Measurements from ENCODE around the gene NCK2.

Gene NCK2

DNA sequence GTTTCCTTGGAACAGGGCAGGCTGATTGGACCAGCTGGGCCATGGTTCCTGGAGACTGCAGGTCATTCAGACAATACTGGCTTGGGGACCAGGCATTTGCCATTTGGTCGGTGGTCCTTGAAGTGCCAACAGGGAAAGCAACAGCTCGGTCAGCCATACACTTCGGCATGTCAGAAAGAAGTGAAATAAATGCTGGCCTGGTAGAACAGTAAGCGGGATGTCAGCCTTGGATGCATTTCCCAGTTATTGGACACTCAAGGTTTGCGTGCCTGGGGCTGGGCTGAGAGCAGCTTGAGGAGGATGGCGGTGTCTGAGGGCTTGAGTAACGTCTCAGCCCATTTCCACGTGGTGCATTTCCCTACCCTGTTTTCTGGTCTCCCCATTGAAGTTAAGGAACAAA lies 75.4 kb downstream of the NCK2 start:
- H3K4me2 ChIP-seq (ENCODE audit: low read length) = no peak overlapping the region
- H3K27me3 ChIP-seq (ENCODE audit: insufficient read depth, low read length) = no peaks in the 10 kb centered on the region
- H3K4me1 ChIP-seq (ENCODE audit: insufficient read depth, low read length, severe bottlenecking) = no peaks in the 10 kb centered on the region
- H3F3A ChIP-seq (ENCODE audit: insufficient read depth, low read length) = no peaks in the 10 kb centered on the region
- H3K9ac ChIP-seq (ENCODE audit: low read length) = no peak overlapping the region
- no peaks in the 10 kb centered on the region for H3K36me3 ChIP-seq (ENCODE audit: insufficient read depth, low read length)
- H3K27ac ChIP-seq (ENCODE audit: low read depth, low read length, poor library complexity, severe bottlenecking) = no peak overlapping the region
- H3K9me2 ChIP-seq (ENCODE audit: low read depth, low read length) = no peaks in the 10 kb centered on the region
- H3K9me3 ChIP-seq (ENCODE audit: low read length) = no peaks in the 10 kb centered on the region
- H3K79me2 ChIP-seq (ENCODE audit: insufficient read depth, low read length) = no peaks in the 10 kb centered on the region
- no peak for TF ChIP-seq EZH2 (IDR thresholded peaks at IDR 0.05; ENCODE audit: borderline replicate concordance, low read length)
- TF ChIP-seq, protein P1, sequence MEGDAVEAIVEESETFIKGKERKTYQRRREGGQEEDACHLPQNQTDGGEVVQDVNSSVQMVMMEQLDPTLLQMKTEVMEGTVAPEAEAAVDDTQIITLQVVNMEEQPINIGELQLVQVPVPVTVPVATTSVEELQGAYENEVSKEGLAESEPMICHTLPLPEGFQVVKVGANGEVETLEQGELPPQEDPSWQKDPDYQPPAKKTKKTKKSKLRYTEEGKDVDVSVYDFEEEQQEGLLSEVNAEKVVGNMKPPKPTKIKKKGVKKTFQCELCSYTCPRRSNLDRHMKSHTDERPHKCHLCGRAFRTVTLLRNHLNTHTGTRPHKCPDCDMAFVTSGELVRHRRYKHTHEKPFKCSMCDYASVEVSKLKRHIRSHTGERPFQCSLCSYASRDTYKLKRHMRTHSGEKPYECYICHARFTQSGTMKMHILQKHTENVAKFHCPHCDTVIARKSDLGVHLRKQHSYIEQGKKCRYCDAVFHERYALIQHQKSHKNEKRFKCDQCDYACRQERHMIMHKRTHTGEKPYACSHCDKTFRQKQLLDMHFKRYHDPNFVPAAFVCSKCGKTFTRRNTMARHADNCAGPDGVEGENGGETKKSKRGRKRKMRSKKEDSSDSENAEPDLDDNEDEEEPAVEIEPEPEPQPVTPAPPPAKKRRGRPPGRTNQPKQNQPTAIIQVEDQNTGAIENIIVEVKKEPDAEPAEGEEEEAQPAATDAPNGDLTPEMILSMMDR (IDR thresholded peaks at IDR 0.05; ENCODE audit: low read length) = no peak
- H4K20me1 ChIP-seq (ENCODE audit: insufficient read depth, low read length) = no peaks in the 10 kb centered on the region
- no peak overlapping the region for H2AFZ ChIP-seq (ENCODE audit: low read length)
- no peak overlapping the region for H3K4me3 ChIP-seq (ENCODE audit: low read depth, low read length, poor library complexity, severe bottlenecking)

DNA sequence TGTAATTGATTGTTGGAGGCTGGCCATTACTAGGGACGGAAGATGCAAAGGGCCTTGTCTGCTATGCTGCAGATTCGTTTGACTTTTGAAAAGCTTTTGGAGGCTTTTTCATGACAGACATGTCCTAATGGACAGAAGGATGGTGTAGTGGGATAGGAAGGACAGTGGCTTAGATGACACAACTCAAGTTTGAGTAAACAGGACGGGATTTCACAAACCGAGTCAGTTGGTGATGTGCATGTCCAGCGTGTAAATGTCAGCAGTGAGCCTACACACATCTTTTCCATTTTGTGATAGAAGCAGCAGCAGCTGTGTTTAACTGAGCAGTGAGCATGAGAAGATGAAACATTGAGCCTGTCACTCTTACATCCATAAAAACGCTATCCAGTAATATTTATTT lies 76.0 kb downstream of the NCK2 start:
- H2AFZ ChIP-seq (ENCODE audit: low read length) = no peak overlapping the region
- H3K27me3 ChIP-seq (ENCODE audit: insufficient read depth, low read length) = no peaks in the 10 kb centered on the region
- H3K4me2 ChIP-seq (ENCODE audit: low read length) = no peak overlapping the region
- H3K9ac ChIP-seq (ENCODE audit: low read length) = no peak overlapping the region
- no peaks in the 10 kb centered on the region for H3K79me2 ChIP-seq (ENCODE audit: insufficient read depth, low read length)
- no peaks in the 10 kb centered on the region for H3K9me3 ChIP-seq (ENCODE audit: low read length)
- H3K4me3 ChIP-seq (ENCODE audit: low read depth, low read length, poor library complexity, severe bottlenecking) = no peak overlapping the region
- H3K27ac ChIP-seq (ENCODE audit: low read depth, low read length, poor library complexity, severe bottlenecking) = no peak overlapping the region
- no peaks in the 10 kb centered on the region for H3K36me3 ChIP-seq (ENCODE audit: insufficient read depth, low read length)
- H3K9me2 ChIP-seq (ENCODE audit: low read depth, low read length) = no peaks in the 10 kb centered on the region
- no peaks in the 10 kb centered on the region for H4K20me1 ChIP-seq (ENCODE audit: insufficient read depth, low read length)
- TF ChIP-seq EZH2 (IDR thresholded peaks at IDR 0.05; ENCODE audit: borderline replicate concordance, low read length) = no peak
- TF ChIP-seq, protein P1 (IDR thresholded peaks at IDR 0.05; ENCODE audit: low read length) = no peak
- no peaks in the 10 kb centered on the region for H3K4me1 ChIP-seq (ENCODE audit: insufficient read depth, low read length, severe bottlenecking)
- no peaks in the 10 kb centered on the region for H3F3A ChIP-seq (ENCODE audit: insufficient read depth, low read length)

DNA sequence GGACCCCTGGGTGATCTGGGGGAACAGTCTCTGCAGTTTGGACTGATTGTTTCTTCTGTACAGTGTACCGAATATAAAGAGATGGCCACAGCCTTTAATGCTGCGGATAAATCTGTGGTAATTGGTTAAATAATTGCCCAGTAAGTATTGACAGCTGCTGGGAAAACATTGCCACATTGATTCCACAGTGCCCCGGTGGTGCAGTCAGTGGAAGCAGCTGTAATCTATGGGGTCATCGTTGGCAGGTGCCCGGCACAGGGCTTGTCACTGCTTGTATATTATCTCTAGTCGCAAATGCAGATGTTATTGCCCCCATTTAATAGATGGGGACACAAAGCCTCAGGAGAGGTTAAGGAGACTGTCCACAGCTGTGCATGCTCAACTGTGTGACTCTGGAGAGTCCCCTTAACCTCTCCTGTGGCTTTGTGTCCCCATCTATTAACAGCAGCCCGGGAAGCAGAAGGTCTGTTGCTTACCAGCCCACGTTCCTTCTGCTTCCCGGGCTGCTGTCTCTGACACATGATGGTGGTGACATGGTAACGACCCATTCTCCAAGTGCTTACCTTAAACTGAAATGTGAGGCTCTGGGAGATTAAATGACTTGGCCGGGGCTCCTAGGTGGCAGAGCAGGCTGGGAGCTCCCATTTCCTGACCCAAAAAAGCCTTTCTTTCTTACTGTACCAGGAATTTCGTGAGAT lies 76.9 kb downstream of the NCK2 start:
- Histone ChIP-seq H3K9me2 (ENCODE audit: low read depth, low read length) (no peaks in the 10 kb centered on the region), H3K79me2 (ENCODE audit: insufficient read depth, low read length) (no peaks in the 10 kb centered on the region), H2AFZ (ENCODE audit: low read length) (no peak overlapping the region), H3K4me1 (ENCODE audit: insufficient read depth, low read length, severe bottlenecking) (no peaks in the 10 kb centered on the region), H4K20me1 (ENCODE audit: insufficient read depth, low read length) (no peaks in the 10 kb centered on the region), H3F3A (ENCODE audit: insufficient read depth, low read length) (no peaks in the 10 kb centered on the region), H3K9me3 (ENCODE audit: low read length) (no peaks in the 10 kb centered on the region), H3K36me3 (ENCODE audit: insufficient read depth, low read length) (no peaks in the 10 kb centered on the region), H3K4me2 (ENCODE audit: low read length) (no peak overlapping the region), H3K27me3 (ENCODE audit: insufficient read depth, low read length) (no peaks in the 10 kb centered on the region), H3K27ac (ENCODE audit: low read depth, low read length, poor library complexity, severe bottlenecking) (no peak overlapping the region), H3K9ac (ENCODE audit: low read length) (no peak overlapping the region), H3K4me3 (ENCODE audit: low read depth, low read length, poor library complexity, severe bottlenecking) (no peak overlapping the region)
- TF ChIP-seq EZH2 (IDR thresholded peaks at IDR 0.05; ENCODE audit: borderline replicate concordance, low read length) = no peak
- TF ChIP-seq, protein P1 (IDR thresholded peaks at IDR 0.05; ENCODE audit: low read length) = no peak
